IPS DF 6.9 (cell line): ENCODE results near the gene TGM6.
"Not testable (repeated sequence)": the region's sequence is repeated elsewhere in the genome, so short reads cannot be mapped to it uniquely, and the experiment has no call there.

Experiments used
- DNase-seq: peaks from one replicate; pipeline ENCODE4 v3.0.0-alpha.2; 2013; ENCODE audit warnings: low read depth, low spot score
- H3K27ac ChIP-seq: one replicate; pipeline ENCODE4 v1.5.1; 2013; ENCODE audit warnings: low read length, control low read depth
- H3K27me3 ChIP-seq: 2 replicates; pipeline ENCODE4 v1.6.1; 2013; ENCODE audit warnings: mild to moderate bottlenecking, low read length; ENCODE audit not compliant: control insufficient read depth, insufficient read depth
- H3K36me3 ChIP-seq: 2 replicates; pipeline ENCODE4 v1.6.1; 2013; ENCODE audit warnings: low read length; ENCODE audit not compliant: control insufficient read depth, insufficient read depth
- H3K4me1 ChIP-seq: 2 replicates; pipeline ENCODE4 v1.6.1; 2013; ENCODE audit warnings: low read length; ENCODE audit not compliant: control insufficient read depth, insufficient read depth
- H3K4me3 ChIP-seq: 2 replicates; pipeline ENCODE4 v1.5.1; 2013; ENCODE audit warnings: mild to moderate bottlenecking, low read length
- H3K9me3 ChIP-seq: 2 replicates; pipeline ENCODE4 v1.6.1; 2013; ENCODE audit warnings: low read length, inconsistent platforms; ENCODE audit not compliant: control insufficient read depth, insufficient read depth
- WGBS: extraction: QIAGEN DNeasy Blood & Tissue Kit; methylation state at CpG from one replicate; pipeline ENCODE4 v1.1.7; 2013; ENCODE audit warnings: mixed read lengths, missing lambda C conversion rate; ENCODE audit not compliant: insufficient read length, insufficient coverage; 5-methylcytosine and 5-hydroxymethylcytosine counted together

TGM6 gene

DNA sequence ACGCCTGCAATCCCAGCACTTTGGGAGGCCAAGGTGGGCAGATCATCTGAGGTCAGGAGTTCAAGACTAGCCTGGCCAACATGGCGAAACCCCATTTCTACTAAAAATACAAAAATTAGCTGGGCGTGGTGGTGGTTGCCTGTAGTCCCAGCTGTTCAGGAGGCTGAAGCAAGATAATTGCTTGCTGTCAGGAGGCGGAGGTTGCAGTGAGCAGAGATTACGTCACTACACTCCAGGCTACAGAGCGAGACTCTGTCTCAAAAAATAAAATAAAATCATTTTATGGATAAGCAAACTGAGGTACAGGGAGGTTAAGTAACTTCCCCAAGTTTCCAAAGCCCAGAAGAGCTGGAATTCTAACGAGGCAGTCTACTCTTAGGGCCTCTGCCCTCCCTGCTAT, 26.7 kb downstream of the TGM6 start:
- not testable (repeated sequence) for H3K9me3 ChIP-seq, H3K4me1 ChIP-seq, DNase-seq, H3K27me3 ChIP-seq, H3K27ac ChIP-seq, H3K36me3 ChIP-seq, H3K4me3 ChIP-seq
- no CpG with 5 or more reads among the region's 7 CpGs for WGBS

GRCh38 chr20:2408111-2408510, 27.4 kb downstream of the TGM6 start:
- Histone ChIP-seq H3K9me3 (no peaks in the 10 kb centered on the region), H3K27me3 (no peaks in the 10 kb centered on the region), H3K4me1 (no peaks in the 10 kb centered on the region), H3K4me3 (no peak overlapping the region), H3K27ac (no peak overlapping the region), H3K36me3 (no peaks in the 10 kb centered on the region)
- no CpG with 5 or more reads among the region's 1 CpG for WGBS
- no peak for DNase-seq

GRCh38 chr20:2416541-2417212, 36.0 kb downstream of the TGM6 start:
- Histone ChIP-seq H3K27me3 (no peaks in the 10 kb centered on the region), H3K4me3 (no peak overlapping the region), H3K27ac (no peak overlapping the region), H3K4me1 (no peaks in the 10 kb centered on the region), H3K9me3 (no peaks in the 10 kb centered on the region), H3K36me3 (no peaks in the 10 kb centered on the region)
- WGBS = no CpG with 5 or more reads among the region's 6 CpGs
- DNase-seq = no peak

DNA sequence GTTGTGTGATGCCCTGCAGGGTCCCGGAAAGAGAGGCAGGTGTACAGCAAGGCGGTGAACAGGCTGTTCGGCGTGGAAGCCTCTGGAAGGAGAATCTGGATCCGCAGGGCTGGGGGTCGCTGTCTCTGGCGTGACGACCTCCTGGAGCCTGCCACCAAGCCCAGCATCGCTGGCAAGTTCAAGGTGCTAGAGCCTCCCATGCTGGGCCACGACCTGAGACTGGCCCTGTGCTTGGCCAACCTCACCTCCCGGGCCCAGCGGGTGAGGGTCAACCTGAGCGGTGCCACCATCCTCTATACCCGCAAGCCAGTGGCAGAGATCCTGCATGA, 36.5 kb downstream of the TGM6 start:
- Histone ChIP-seq H3K9me3 (no peaks in the 10 kb centered on the region), H3K27ac (no peak overlapping the region), H3K4me3 (no peak overlapping the region), H3K4me1 (no peaks in the 10 kb centered on the region), H3K27me3 (no peaks in the 10 kb centered on the region), H3K36me3 (no peaks in the 10 kb centered on the region)
- no CpG with 5 or more reads among the region's 14 CpGs for WGBS
- DNase-seq = no peak

- no peaks in the 10 kb centered on the region for H3K9me3 ChIP-seq
- no CpG with 5 or more reads among the region's 2 CpGs for WGBS
- no peak overlapping the region for H3K27ac ChIP-seq
- no peaks in the 10 kb centered on the region for H3K36me3 ChIP-seq
- no peak overlapping the region for H3K4me3 ChIP-seq
- DNase-seq = no peak
- H3K4me1 ChIP-seq = no peaks in the 10 kb centered on the region
- no peaks in the 10 kb centered on the region for H3K27me3 ChIP-seq
These were observed 37.7 kb downstream of the TGM6 start for GRCh38 chr20:2418388-2418787.

- no peaks in the 10 kb centered on the region for H3K36me3 ChIP-seq
- H3K4me1 ChIP-seq = no peaks in the 10 kb centered on the region
- H3K4me3 ChIP-seq = no peak overlapping the region
- no peaks in the 10 kb centered on the region for H3K27me3 ChIP-seq
- no peak overlapping the region for H3K27ac ChIP-seq
- DNase-seq = no peak
- no CpG with 5 or more reads among the region's 1 CpG for WGBS
- H3K9me3 ChIP-seq = no peaks in the 10 kb centered on the region
These were observed 39.8 kb downstream of the TGM6 start for GRCh38 chr20:2420510-2420909.

GRCh38 chr20:2421247-2421646, 40.5 kb downstream of the TGM6 start:
- H3K9me3 ChIP-seq = no peaks in the 10 kb centered on the region
- H3K4me3 ChIP-seq = no peak overlapping the region
- H3K27me3 ChIP-seq = no peaks in the 10 kb centered on the region
- H3K27ac ChIP-seq = no peak overlapping the region
- DNase-seq = no peak
- H3K36me3 ChIP-seq = no peaks in the 10 kb centered on the region
- H3K4me1 ChIP-seq = no peaks in the 10 kb centered on the region
- WGBS = no CpG with 5 or more reads among the region's 5 CpGs

- no peaks in the 10 kb centered on the region for H3K4me1 ChIP-seq
- no peaks in the 10 kb centered on the region for H3K27me3 ChIP-seq
- no peak overlapping the region for H3K27ac ChIP-seq
- H3K9me3 ChIP-seq = no peaks in the 10 kb centered on the region
- no peak overlapping the region for H3K4me3 ChIP-seq
- no peaks in the 10 kb centered on the region for H3K36me3 ChIP-seq
- no CpG with 5 or more reads among the region's 6 CpGs for WGBS
- no peak for DNase-seq
These were observed 48.4 kb downstream of the TGM6 start for GRCh38 chr20:2429051-2429450.

- WGBS = no CpG with 5 or more reads among the region's 4 CpGs
These were observed 49.8 kb downstream of the TGM6 start for GRCh38 chr20:2430538-2430937.

DNA sequence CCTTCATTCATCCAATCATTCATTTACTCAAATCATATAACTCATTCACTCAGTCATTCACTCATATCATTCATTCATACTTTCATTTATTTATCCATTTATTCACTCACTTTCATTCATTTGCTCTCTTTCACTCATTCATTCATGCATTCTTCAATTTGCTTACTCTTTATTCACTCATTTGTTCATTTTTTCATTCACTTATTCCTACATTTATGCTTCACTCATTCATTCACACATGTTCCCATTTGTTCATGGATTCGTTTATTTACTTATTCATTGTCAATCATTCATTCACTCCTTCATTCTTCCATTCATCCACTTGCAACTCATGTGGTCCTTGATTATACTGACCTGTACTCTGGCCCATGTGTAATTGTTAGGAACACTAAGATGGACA, 50.5 kb downstream of the TGM6 start:
- WGBS = no CpG with 5 or more reads among the region's 1 CpG
- Histone ChIP-seq H3K36me3 (no peaks in the 10 kb centered on the region), H3K4me3 (no peak overlapping the region), H3K27me3 (no peaks in the 10 kb centered on the region; the same call in 1 of the 2 replicates), H3K9me3 (no peaks in the 10 kb centered on the region), H3K4me1 (no peaks in the 10 kb centered on the region), H3K27ac (no peak overlapping the region)
- DNase-seq = no peak

More at GRCh38 chr20:2430538-2430937, 49.8 kb downstream of the TGM6 start:
- H3K27ac ChIP-seq = no peak overlapping the region
- no peaks in the 10 kb centered on the region for H3K4me1 ChIP-seq
- no peaks in the 10 kb centered on the region for H3K36me3 ChIP-seq
- no peak overlapping the region for H3K4me3 ChIP-seq
- DNase-seq = no peak
- H3K9me3 ChIP-seq = no peaks in the 10 kb centered on the region
- H3K27me3 ChIP-seq = no peaks in the 10 kb centered on the region; the same call in 1 of the 2 replicates

GRCh38 chr20:2446845-2447244, 66.1 kb downstream of the TGM6 start:
- Histone ChIP-seq H3K27me3 (no peaks in the 10 kb centered on the region), H3K9me3 (no peaks in the 10 kb centered on the region), H3K4me3 (no peak overlapping the region), H3K36me3 (no peaks in the 10 kb centered on the region), H3K27ac (no peak overlapping the region), H3K4me1 (no peaks in the 10 kb centered on the region)
- WGBS = no CpG with 5 or more reads among the region's 4 CpGs
- DNase-seq = no peak
